Heart left ventricle (tissue), 16 donors: ENCODE measurements around the gene ARPC1B. TPM values are rescaled to one million over a fixed set of nuclear protein-coding genes. Genes with fewer than 3 reads are reported as not detected.

Experiments used
- ATAC-seq, 4 donors: fragments of 200-7000 bp; cut with Tn5 transposase; one replicate each; pipeline ENCODE4 v1.9.1; 2020 to 2022; ENCODE audit warnings: moderate library complexity in 4 of 4, mild to moderate bottlenecking in 3 of 4, moderate number of reproducible peaks in 1 of 4
- DNase-seq, 5 donors: peaks; one replicate each; pipeline ENCODE4 v3.0.0-alpha.2; 2020
- H3K27ac ChIP-seq, 12 donors: fragments of 200-600 bp; sonication (generic) in 4 of 12; one replicate each; pipeline versions ENCODE4 v1.5.0 to v1.8.0; 2016 to 2022; ENCODE audit warnings: mild to moderate bottlenecking in 2 of 12
- H3K27me3 ChIP-seq, 9 donors: fragments of 200-600 bp; sonication (generic) in 2 of 9; one replicate each; pipeline versions ENCODE4 v1.5.1 to v1.8.0; 2016 to 2022; ENCODE audit warnings: mild to moderate bottlenecking in 3 of 9
- H3K36me3 ChIP-seq, 9 donors: fragments of 200-600 bp; sonication (generic) in 2 of 9; one replicate each; pipeline versions ENCODE4 v1.5.0 to v1.8.0; 2018 to 2022; ENCODE audit warnings: mild to moderate bottlenecking in 2 of 9
- H3K4me1 ChIP-seq, 12 donors: fragments of 200-600 bp; sonication (generic) in 4 of 12; one replicate each; pipeline versions ENCODE4 v1.5.0 to v1.8.0; 2016 to 2022; ENCODE audit warnings: mild to moderate bottlenecking in 3 of 12
- H3K4me3 ChIP-seq, 12 donors: fragments of 200-600 bp; sonication (generic) in 4 of 12; one replicate each; pipeline versions ENCODE4 v1.5.0 to v1.8.0; 2017 to 2022; ENCODE audit warnings: mild to moderate bottlenecking in 9 of 12, moderate library complexity in 4 of 12
- H3K9me3 ChIP-seq, 12 donors: fragments of 200-600 bp; sonication (generic) in 4 of 12; one replicate each; pipeline versions ENCODE4 v1.5.0 to v1.8.0; 2016 to 2022; ENCODE audit warnings: mild to moderate bottlenecking in 1 of 12
- CTCF ChIP-seq, 12 donors: fragments of 200-600 bp; sonication (generic) in 4 of 12; IDR thresholded peaks; one replicate each; pipeline versions ENCODE4 v1.5.0 to v1.8.0; 2018 to 2022; ENCODE audit warnings: antibody characterized with exemption in 12 of 12, mild to moderate bottlenecking in 5 of 12
- POLR2A ChIP-seq, 2 donors: fragments of 450-650 bp; IDR thresholded peaks; one replicate each; pipeline ENCODE4 v1.6.1; 2017; ENCODE audit warnings: antibody characterized with exemption in 2 of 2, mild to moderate bottlenecking in 2 of 2, moderate library complexity in 2 of 2
- WGBS, 4 donors: extraction: QIAGEN DNeasy Blood & Tissue Kit in 2 of 4; methylation state at CpG; one replicate each; pipeline versions ENCODE4 v1.1.5 to v1.1.7; 2013 to 2018; 5-methylcytosine and 5-hydroxymethylcytosine counted together
- intact Hi-C, 10 donors: fragments of 100-400 bp; cut with DNase I; formaldehyde crosslinking; loops; one replicate each; pipeline versions ENCODE4 v1.11.1 to v1.14.2; 2022
- polyA plus RNA-seq, 2 donors: library from polyadenylated mRNA; stranded (reverse); fragments of 200-250 nt; gene quantifications; one replicate each; pipeline ENCODE4 v1.2.3, GENCODE V29; 2013
- total RNA-seq, 9 donors: library from RNA; depleted of rRNA in 2 of 9; stranded (reverse); fragments of >200 nt in 2 of 9; fragmentation: NEBNext Ultra II Directional in 3 of 9; extraction: Animal tissue kit (Norgen Biotek cat#: 25700) in 3 of 9; gene quantifications; one replicate each; pipeline versions ENCODE4 v1.1.0 to v1.2.4, GENCODE V29; 2016 to 2023
- donor health status: ischemic (EF 13 %, LVEDD 7.1; RV severe dilation, severe dysfunction).
- donor health status: healthy with polysubstance abuse.
- donor health status: DM: no; HTN: yes; CAD: no.
- donor health status: DM: no; HTN: no; CAD: no.
- donor health status: ischemic (EF 25% LVEDD 6.9; RV normal size, moderate dysfunction).
- donor health status: ischemic (EF 25% LVEDD 5.7; RV mildly dilated, moderate dysfunction).
- donor health status: healthy.
- donor health status: DM: yes; HTN: yes; CAD: no.
- donor health status: ischemic (EF 35%, LVEDD 5.7; RV mildly dilated, moderate dysfunction).
- donor health status: nonischemic (EF 11% LVEDD 7.7; RV severe dilation, severe dysfunction).
- donor health status: DM: yes; HTN: yes; CAD: no.
- donor health status: PGD.
- donor health status: ischemic (EF 29% LVEDD 5.4; RV normal size, mild dysfunction).
- donor health status: nonischemic (EF 23%, LVEDD 6.1; RV moderate dilation, normal function).

Gene ARPC1B
- total and polyA plus RNA-seq, 11 donors, result 17.2 to 142 (median 37.1) TPM

- intact Hi-C loops, result loop anchor here in 1 of 10 donors (10.0 kb wide), 1 partner anchor 52 kb away; no protein-coding TSS in a partner anchor
- WGBS, 4 donors, result 88 to 94% (median 91%) methylated on average over 5 of the region's 5 CpGs
- ATAC-seq (no peak), DNase-seq (no peak)
- TF ChIP-seq POLR2A (IDR thresholded peaks at IDR 0.05) (no peak), CTCF (IDR thresholded peaks at IDR 0.05) (no peak)
- no peak overlapping the region for H3K27ac ChIP-seq
- no peaks in the 10 kb centered on the region for H3K9me3 ChIP-seq
- H3K36me3 ChIP-seq, result peaks cover 0 to 98% (median 91%) of the 10 kb centered on the region in 9 donors
- no peaks in the 10 kb centered on the region for H3K4me1 ChIP-seq
- H3K4me3 ChIP-seq, result no peak overlapping the region
- H3K27me3 ChIP-seq, result no peaks in the 10 kb centered on the region
Measured at GRCh38 chr7:99363286-99363685, 11.2 kb upstream of the ARPC1B start.

GRCh38 chr7:99365318-99366141, 9.0 kb upstream of the ARPC1B start:
- H3K9me3 ChIP-seq, result no peaks in the 10 kb centered on the region
- intact Hi-C loops, result loop anchor here in 2 of 10 donors (5.0 to 10.0 kb wide), 2 partner anchors 42 to 49 kb away; partner anchors contain the start of genes BUD31 (in 1 of the 2) and PDAP1 (in 1 of the 2)
- DNase-seq (peak in 1 of 5 donors; percentile 48), ATAC-seq (peak in 3 of 4 donors; percentile 63 to 66 (median 63))
- peaks cover 0 to 86% (median 75%) of the 10 kb centered on the region in 9 donors for H3K36me3 ChIP-seq
- no peak overlapping the region for H3K4me3 ChIP-seq
- peak in 11 of 12 donors; percentile 33 to 61 (median 53) for TF ChIP-seq CTCF (IDR thresholded peaks at IDR 0.05)
- TF ChIP-seq POLR2A (IDR thresholded peaks at IDR 0.05), result no peak
- H3K27me3 ChIP-seq, result no peaks in the 10 kb centered on the region
- no peaks in the 10 kb centered on the region for H3K4me1 ChIP-seq
- WGBS, 4 donors, result 81 to 85% (median 82%) methylated on average over 17 of the region's 17 CpGs
- H3K27ac ChIP-seq, result no peak overlapping the region

GRCh38 chr7:99366646-99367045, 7.9 kb upstream of the ARPC1B start:
- DNase-seq, result no peak
- Histone ChIP-seq H3K4me3 (no peak overlapping the region), H3K36me3 (peaks cover 0 to 74% (median 64%) of the 10 kb centered on the region in 9 donors), H3K9me3 (no peaks in the 10 kb centered on the region), H3K4me1 (no peaks in the 10 kb centered on the region), H3K27ac (no peak overlapping the region), H3K27me3 (no peaks in the 10 kb centered on the region)
- intact Hi-C loops, result loop anchor here in 2 of 10 donors (5.0 to 10.0 kb wide), 2 partner anchors 41 to 48 kb away; partner anchors contain the start of genes BUD31 (in 1 of the 2) and PDAP1 (in 1 of the 2)
- 78 to 83% (median 82%) methylated on average over 7 to 11 of the region's 11 CpGs for WGBS, 4 donors
- TF ChIP-seq POLR2A (IDR thresholded peaks at IDR 0.05), result no peak
- ATAC-seq, result peak in 1 of 4 donors; percentile 16

- TF ChIP-seq POLR2A (IDR thresholded peaks at IDR 0.05) (no peak), CTCF (IDR thresholded peaks at IDR 0.05) (no peak)
- ATAC-seq (no peak), DNase-seq (no peak)
- Histone ChIP-seq H3K27me3 (no peaks in the 10 kb centered on the region), H3K4me3 (no peak overlapping the region), H3K36me3 (peaks cover 0 to 52% (median 44%) of the 10 kb centered on the region in 9 donors), H3K27ac (no peak overlapping the region), H3K4me1 (peaks cover 0 to 15% (median 5%) of the 10 kb centered on the region in 12 donors), H3K9me3 (no peaks in the 10 kb centered on the region)
- WGBS, 4 donors, result 93 to 96% (median 95%) methylated on average over 13 of the region's 13 CpGs
- intact Hi-C loops, result loop anchor here in 2 of 10 donors (5.0 to 10.0 kb wide), 2 partner anchors 38 to 46 kb away; partner anchors contain the start of genes BUD31 (in 1 of the 2) and PDAP1 (in 1 of the 2)
Measured at GRCh38 chr7:99368750-99369389, 5.7 kb upstream of the ARPC1B start.
